Sciatic nerve (tissue), 2 donors: ENCODE results near the gene KRT4. TPM values are rescaled to one million over a fixed set of nuclear protein-coding genes. Genes with fewer than 3 reads are reported as not detected.

Experiments
- ATAC-seq: fragments of 200-7000 bp; cut with Tn5 transposase; one replicate; pipeline ENCODE4 v1.9.1; 2020; ENCODE audit warnings: mild to moderate bottlenecking, moderate library complexity
- DNase-seq: peaks from one replicate; pipeline ENCODE4 v3.0.0-alpha.2; 2020; ENCODE audit warnings: low spot score
- intact Hi-C: fragments of 100-400 bp; cut with DNase I; formaldehyde crosslinking; loops from one replicate; pipeline ENCODE4 v1.14.2; 2022
- total RNA-seq: library from RNA; stranded (reverse); fragmentation: NEBNext Ultra II Directional; extraction: Animal tissue kit (Norgen Biotek cat#: 25700); gene quantifications from one replicate; pipeline ENCODE4 v1.2.1, GENCODE V29; 2021
- donor health status: DM: no; HTN: no; CAD: no.
- donor health status: DM: no; HTN: no; CAD: no.

KRT4 gene
- total RNA-seq, 1 donor from 2014 or later: not detected

DNA sequence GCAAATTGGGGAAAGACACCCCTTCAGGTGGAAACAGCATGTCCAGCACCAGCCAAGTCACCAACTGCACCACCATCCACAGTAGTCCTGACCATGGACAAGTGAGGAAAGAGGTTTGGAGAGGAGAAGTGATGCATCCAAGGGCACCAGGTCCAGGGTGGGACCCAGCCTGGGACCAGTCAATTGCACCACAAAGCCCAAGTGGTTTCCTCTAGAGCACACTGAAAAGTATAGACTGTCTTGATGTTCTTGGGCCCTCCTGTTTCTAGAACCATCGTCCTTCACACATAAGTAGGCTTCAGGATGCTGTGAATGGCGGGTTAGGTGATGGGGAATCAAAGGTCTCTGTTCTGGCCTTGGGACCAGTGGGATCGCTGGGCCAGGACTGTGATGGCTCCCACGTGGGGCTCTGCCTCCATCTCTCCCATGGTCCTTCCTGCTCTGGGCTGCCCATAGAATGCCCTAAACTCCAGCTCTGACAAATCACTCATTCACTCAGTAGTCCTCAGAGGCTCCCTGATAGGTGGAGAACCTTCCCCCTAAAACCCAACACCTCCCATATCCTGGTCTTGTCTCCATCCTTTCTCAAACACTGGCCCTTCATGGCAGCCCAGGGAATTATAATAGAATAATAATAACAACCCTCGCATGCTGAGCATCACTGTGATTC lies 11.0 kb upstream of the KRT4 start:
- intact Hi-C loops: no loop called here
- DNase-seq (no peak), ATAC-seq (no peak)

DNA sequence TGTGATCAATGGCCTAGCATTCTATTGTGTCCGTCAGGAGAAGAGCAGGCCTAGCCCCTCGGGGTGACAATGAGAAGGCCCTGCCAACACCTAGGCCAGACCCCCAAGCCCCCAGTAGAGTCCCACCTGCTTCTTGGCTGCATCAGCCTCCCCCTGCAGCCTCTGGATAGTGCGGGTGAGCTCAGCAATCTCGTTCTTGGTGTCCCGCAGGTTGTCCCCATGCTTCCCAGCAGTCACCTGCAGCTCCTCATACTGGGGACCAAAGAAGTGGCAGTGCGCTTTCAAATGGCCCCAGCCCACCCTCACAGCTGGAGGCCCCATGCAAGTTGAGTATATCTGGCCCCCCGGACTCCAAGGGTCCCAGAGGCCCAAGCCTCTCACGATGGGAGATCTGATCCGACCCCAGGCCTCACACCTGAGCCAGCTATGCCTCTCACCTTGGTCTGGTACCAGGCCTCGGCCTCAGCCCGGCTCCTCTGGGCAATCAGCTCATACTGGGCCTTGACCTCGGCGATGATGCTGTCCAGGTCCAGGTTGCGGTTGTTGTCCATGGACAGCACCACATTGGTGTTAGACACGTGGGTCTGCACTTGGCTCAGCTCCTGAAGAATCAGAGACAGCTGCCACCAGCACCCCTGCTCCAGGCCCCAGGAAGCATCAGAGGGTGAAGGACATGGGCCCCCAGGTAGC lies 10.0 kb upstream of the KRT4 start:
- DNase-seq: no peak
- ATAC-seq: no peak
- intact Hi-C loops: no loop called here

DNA sequence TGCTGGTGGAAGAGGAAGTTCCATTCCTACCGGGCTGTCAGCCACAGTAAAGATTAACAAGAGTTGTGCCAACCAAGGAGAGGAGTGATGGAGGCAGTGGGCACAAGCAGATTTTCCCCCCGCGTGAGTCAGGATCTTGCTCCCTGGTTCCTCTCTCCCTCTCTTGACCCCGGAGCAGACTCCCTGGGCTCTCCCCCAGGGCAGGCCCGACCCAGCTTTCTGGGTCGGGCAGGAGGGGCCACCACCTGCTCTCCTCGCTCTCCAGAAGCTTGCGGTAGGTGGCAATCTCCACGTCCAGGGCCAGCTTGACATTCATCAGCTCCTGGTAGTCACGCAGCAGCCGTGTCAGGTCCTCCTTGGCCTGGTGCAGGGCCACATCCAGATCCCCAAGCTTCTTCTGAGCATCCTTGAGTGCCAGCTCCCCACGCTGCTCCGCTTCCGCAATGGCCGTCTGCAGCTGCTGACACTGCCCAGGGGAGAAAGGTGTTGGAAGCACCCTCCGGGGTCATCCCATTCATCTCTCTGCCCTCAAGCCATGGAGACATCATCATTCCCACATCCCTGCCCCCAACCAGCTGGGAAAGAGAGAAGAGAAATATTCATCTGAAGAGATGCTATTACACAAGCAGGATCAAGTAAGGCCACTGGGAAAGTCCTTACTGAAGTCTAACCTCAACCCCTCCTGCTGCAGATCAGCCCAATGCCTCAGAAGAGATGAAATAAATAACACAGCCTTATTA lies 9.0 kb upstream of the KRT4 start:
- ATAC-seq (no peak), DNase-seq (no peak)
- intact Hi-C loops: no loop called here

DNA sequence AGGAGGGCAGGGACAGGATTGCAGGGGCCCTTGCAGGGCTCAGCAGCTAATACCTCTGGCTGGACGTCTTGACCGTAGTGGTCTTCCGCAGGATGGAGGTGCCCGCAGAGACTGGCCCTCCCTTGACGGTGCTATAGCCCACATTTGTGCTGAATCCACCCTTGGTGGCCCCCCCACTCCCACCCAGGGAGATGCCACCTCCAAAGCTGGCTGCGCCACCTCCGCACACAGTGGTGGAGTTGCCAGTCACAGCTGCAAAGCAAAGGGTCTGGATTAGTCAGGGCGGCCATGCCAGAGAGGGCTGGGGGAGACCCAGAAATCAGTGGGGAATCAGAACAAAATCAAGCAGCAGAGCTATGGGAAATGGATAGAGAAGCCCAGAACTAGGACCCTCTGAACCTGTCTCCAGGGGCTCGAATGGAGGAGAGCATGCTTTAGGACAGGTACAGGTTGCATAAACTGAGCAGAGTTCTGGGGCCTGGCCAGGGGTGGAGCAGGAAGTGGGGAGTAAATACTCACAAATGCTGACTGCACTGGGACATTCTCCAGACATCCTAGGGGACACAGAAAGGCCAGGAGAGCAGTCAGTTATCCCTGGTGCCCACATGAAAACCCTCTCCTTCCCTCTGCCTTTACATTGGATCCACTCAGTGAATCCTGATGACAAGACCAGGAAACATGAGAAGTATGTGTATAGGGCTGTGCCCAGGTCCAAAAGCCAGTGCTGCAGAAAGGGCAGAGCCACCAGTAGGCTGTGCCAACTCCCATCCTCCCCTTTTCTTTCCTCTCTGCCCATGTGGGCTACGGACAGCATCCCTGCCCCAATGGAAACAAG lies 8.1 kb upstream of the KRT4 start:
- DNase-seq (no peak), ATAC-seq (no peak)
- intact Hi-C loops: no loop called here

DNA sequence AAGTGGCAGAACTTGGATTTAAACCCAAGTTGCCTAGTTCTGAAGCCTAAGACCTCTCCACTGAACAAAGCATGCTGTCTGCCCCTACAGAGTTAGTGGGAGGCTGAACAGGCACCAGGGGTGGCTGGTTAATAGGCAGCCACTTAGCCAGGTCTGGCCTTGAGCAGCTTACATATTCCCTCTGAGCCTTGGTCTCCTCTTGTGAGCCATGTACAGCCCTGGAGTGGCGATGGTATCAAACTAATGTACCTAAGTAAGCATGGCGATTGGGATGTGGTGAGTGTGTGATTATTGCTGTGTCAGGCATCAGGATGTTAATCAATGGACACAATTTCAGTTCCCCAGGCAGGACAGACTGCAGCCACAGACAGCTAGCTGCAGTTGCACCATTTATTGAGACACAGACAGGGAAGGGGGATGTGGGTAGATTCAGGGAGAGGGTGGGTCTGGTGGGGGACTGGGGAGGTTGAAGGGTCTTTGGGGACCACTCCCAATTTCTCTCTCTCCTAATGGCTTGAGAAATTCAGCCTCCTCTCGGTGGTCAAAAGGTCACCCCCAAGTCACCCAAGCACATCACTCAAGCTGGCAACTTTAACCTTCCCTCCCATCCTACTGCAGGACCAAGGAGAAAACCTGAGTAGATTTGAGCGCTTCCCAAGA lies 7.3 kb upstream of the KRT4 start:
- no peak for DNase-seq
- ATAC-seq: no peak
- intact Hi-C loops: no loop called here

DNA sequence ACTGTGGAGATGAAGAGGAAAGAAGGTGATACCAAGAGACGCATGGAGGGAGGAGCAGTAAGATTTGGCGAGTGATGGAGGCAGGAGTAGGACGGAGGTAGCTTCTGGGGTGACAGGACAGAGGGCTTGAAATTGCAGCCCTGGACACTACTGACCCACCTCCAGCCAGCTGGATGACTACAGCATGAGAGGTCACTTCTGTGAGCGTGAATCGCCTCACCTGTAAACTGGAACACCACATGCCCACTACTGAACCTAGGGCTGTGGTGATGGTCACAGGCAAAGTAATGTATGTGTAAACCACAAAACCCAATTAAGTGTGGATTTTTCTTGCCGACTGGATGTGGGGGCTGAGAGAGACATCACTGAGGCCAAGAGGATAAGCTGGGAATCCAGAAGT lies 6.6 kb upstream of the KRT4 start:
- DNase-seq (no peak), ATAC-seq (no peak)
- intact Hi-C loops: no loop called here

DNA sequence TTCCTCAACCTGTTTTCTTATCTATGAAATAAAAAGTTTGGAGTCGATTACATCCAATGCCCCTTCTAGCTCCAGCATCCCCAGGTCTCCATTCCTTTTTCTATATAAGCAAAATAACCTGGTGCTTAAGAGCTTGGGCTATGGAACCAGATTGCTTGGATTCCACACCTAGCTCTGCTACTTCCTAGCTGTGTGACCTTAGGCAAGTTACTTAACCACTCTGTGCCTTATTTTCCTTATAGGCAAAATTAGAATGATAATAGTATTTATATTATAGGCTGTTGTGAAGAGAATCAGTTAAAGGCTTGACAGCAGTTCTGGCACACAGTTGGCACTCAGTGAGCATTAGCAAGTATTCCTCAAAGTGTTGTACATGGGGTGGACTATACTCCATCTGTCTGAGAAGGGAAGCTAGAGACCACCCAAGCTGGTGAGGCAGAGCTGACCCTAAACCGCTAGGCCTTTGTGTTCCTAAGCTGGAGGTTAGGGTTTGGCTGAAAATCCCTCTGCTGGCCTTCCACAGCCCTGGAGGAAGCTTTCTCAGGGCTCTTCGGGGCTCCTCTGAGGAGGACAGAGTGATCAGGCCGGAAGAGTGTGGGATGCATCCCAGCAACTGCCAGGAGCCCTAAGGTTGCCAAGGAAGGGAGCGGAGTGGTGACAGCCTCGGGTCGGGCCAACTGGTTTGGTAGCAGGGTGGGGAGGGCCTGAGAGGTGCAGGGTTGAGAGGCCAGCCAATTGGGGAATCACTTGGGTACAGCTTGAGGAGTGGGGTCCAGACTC lies 6.0 kb upstream of the KRT4 start:
- intact Hi-C loops: no loop called here
- DNase-seq (no peak), ATAC-seq (no peak)

DNA sequence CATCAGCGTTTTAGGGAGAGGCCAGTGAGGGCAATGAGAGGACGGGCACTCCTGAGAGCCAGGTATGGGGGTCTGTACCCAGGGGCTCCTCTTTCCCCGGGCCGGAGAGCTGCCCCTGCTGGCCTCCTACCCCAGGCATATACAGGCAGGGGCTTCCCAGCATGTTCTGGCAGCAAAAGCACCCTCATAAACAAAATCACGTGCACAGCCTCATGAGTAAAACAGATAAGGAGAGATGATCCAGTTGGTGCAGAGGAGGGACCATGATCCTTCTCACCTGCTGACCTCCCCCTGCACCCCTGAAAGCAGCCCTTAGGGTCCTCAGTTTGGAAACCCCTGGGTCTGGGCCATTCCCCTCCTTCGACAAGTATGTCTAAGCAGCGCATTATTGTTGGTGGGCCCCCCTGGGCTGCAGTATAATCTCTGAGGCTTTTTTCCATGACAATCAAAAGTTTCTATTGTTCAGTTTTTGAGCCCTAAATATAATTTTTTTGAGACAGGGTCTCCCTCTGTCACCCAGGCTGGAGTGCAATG lies 5.0 kb upstream of the KRT4 start:
- intact Hi-C loops: no loop called here
- DNase-seq: no peak
- ATAC-seq: no peak

DNA sequence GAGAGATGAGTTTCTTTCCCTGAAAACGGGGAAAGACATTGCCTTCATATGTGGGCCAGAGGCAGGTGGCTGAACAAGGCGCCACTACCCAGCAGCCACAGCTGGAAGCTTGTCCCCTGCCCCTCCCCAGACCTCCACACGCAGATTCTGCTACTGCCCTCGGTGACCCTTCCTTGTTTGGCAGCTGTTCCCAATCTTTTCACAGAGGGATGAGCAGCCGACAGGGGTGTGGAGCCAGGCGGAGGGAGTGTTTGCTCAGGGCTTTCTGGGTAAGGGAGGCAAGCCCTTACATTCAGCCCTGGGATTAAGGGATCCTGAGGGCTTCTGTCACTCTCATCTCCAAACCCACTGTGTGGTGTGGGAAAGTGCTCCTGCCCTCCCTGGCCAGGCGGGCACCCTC lies 4.5 kb upstream of the KRT4 start:
- intact Hi-C loops: no loop called here
- no peak for DNase-seq
- ATAC-seq: no peak

DNA sequence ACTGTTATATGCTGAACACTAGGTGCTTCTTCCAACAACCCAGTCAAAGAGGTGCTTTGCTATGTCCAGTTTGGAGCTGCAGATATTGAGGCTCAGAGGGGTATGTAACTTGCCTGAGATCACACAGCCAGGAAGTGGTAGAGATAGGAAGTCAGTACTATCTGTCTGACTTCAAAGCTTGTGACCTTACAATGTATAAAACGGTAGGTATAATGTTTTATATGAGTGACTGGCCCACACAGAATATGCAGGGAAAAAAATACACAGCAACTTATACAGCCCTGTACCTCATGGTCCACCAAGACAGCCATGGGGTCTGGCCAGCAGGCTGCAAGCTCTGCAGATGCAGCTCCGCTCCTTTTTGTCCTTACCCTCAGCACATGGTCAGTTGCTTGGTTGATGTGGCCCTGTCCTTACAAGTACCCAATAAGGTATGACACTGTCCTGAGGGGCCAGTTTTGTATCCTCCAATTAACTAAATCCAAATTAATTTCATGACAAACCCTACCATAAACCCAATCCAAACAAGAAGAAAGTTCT lies 3.9 kb upstream of the KRT4 start:
- intact Hi-C loops: no loop called here
- no peak for DNase-seq
- no peak for ATAC-seq

DNA sequence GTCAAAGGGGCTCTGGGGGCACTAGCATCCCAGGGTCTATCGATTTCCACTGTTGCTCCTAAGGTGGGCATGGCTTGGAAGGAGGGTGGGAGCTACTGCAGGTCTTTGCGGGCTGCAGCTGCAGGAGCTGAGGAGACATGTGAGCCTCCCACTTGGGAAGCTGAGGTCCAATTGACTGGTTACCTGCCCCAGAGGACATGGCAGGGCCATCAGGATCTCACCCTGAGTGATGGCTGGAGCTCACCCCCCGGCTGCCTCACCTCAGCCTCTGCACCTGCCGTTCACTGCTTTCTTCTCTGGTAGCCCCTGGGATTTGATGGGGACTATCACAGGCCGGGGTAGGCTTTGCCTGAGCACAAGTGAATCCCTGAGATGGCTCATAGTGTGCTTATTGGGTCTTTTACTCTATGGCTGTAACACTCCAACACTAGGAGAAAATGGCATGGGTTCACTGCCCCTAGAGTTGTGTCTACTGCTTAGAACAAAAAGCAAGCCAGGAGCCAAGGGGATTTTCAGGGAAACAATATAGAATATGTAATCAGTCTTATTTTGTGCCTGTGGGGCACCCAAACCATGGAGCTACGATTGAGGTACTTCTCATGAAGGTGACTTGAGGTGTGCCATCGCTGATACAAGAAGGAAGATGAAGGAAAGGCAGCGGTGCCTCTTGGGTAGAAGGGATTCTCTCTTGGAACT lies 3.2 kb upstream of the KRT4 start:
- DNase-seq (no peak), ATAC-seq (no peak)
- intact Hi-C loops: no loop called here

DNA sequence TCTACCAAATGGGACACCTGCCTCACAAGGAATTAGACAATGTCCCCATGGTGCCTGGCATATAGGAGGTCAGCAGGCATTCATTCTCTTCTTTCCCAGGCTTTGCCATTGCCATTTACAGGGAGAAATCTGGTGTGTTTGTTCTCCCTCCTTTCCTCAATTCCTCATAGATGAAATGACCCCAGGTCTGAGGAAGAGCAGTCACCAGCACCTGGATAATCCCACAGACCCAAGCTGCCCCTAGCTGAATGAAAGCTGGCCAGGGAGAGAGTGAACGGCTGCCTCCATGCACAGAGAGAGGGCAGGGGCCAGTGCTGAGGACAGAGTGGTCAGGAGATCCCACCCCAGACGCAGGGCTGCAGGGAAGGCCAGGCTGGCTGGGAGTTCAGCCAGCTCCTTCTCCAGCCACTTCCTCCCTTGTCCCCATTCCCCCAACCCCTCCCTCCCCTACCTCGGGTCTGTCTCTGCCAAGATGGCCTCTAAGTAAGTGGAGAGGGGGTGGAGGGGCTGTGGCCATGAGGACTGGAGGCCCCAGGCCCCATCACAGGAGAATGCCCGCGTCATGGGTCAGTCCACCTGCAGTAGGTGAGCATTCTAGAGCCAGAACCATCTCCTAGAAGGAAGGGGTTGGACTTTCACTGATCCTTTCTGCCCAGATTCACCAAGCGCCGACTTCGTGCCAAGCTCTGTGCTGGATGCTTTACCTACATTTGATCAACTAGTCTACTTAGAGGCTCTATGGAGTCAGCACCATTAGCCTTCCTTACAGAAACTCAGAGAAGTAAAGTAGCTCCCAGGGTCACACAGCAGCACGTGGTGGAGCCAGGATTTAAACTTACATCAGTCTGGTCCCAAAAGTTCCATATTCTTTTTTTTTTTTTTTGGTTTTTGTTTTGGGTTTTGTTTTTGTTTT lies 2.0 kb upstream of the KRT4 start:
- ATAC-seq (no peak), DNase-seq (no peak)
- intact Hi-C loops: no loop called here

DNA sequence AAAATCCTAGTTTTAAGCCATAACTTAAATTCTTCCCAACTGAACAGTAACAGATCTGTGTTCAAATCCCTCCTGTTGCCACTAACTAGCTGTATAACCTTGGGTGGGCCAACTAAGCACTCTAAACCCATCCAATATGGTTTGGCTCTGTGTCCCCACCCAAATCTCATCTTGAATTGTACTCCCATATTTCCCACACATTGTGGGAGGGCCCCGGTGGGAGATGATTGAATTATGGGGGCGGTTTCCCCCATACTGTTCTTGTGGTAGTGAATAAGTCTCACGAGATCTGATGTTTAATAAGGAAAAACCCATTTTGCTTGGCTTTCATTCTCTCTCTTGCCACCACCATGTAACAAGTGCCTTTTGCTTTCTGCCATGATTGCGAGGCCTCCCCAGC lies 1.2 kb upstream of the KRT4 start:
- DNase-seq (no peak), ATAC-seq (no peak)
- intact Hi-C loops: no loop called here

DNA sequence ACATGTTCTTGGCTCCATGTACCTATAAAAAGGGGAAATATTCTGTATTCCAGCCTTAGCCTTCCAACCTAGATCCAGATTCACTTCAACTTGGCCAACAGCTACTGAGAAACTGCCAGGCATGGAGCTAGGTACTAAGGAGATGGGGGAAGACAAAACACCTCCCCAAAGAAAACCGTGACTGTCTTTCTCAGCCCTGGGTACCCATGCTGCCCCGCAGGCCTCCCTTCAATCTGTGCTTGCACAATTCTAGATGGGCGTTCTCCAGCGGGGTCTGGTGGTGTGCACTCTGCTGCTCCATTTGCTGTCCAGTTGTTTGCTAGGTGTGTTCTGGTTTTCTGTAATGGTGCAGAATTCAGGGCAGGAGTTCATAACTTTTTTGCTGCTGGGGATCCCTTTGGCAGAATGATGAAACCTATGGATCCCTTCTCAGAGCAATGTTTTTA lies 817 bp upstream of the KRT4 start:
- intact Hi-C loops: no loop called here
- ATAC-seq (no peak), DNase-seq (no peak)

DNA sequence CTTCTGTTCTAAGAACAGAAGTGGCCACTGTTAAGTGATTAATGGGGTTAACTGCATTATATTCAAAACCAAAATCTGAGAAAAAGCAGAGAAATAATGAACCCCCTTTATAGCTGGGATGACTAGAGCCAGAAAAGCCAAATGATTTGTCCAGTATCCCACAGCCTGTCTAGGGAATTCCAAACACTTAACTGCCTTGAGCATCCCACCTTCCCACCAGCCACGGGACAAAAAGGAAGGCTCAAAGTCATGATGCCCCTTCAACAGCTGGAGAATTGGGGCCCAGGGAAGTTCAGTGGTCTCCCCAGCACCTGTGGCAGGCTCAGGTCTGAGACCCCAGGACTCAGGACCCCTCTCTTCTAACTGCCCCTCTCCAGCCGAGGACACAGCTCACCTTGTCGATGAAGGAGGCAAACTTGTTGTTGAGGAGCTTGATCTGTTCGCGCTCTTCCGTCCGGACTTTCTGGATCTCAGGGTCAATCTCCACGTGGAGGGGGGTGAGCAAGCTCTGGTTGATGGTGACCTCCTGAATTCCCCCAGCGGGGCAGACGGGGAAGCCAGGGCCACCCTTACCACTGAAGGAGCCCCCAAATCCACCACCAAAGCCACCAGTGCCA lies 605 bp downstream of the KRT4 start:
- no peak for ATAC-seq
- intact Hi-C loops: no loop called here
- DNase-seq: no peak

DNA sequence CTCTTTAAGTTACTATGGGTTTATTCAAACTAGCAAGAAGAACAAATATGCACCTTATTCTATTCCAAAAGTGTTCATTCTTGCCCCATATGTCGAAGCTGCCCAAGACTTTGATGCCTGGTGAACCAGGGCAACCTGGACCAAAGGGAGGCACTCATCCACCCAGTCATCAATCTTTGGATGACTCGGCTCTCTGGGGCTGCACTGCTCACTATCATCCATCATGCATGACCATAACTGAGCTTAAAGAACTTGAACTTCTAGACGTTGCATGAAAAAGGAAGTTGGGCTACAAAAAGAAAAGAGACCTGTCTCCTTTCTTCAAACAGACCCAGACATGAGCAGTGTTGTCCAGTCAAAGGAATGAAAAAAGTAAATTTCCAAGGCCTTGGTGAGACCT lies 1.2 kb downstream of the KRT4 start:
- ATAC-seq (no peak), DNase-seq (no peak)
- intact Hi-C loops: no loop called here
